VCaP (cell line): ENCODE data around the gene CCDC122.

Experiments used
- H3K27ac ChIP-seq: fragments of 450-650 bp; 2 replicates; pipeline ENCODE4 v1.5.1; 2017
- TF ChIP-seq, protein P1 (sequence below): fragments of 450-650 bp; conservative IDR thresholded peaks from 2 replicates; pipeline ENCODE4 v1.5.1; 2017; ENCODE audit warnings: mild to moderate bottlenecking, moderate library complexity

The CCDC122 gene

DNA sequence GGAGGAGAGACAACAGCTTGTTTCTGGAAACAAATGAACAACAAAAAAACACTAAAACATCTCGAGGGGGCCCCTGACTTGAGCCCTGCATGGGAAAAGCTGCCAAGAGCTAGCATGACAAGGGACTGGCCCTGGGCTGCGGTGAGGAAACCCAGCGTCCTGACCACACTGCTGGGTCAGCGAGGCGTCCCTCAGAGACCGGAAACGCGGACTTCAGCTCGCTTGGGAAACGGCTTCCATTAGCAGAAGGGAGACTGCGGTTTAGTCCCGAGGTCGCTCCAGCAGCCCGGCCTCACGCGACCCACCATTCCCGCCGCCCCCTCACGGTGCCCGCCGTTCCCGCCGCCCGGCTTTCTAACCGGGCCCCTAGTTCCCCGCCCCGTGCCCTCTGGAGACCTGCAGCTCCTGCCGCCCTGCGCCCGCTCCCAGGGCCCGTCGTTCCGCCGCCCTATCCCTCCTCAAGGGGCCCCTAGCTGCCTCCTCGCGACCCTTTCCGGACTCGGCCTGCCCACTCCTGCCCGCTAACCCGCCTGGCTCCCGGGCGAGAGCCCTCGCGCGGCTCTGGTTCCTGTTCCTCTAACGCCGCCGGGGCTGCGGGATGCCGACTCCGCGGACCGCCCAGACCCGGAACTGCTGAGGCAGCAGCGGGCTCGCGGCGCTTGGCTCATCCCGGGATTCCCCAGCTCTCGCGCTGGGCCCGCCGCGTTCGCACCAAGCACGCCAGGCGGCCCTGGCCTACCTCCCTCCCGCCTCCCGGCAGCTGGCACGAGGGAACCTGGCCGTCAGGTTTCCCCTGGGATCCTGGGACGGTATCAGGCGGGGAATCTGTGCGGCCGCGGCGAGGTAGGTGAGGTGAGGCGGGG, at the start of gene CCDC122:
Gene CCDC122, minus strand, starts transcription at position 849 of the 863 bp plus-strand sequence. CDS start 10,364 bp downstream, outside the sequence.
- TF ChIP-seq, protein P1, sequence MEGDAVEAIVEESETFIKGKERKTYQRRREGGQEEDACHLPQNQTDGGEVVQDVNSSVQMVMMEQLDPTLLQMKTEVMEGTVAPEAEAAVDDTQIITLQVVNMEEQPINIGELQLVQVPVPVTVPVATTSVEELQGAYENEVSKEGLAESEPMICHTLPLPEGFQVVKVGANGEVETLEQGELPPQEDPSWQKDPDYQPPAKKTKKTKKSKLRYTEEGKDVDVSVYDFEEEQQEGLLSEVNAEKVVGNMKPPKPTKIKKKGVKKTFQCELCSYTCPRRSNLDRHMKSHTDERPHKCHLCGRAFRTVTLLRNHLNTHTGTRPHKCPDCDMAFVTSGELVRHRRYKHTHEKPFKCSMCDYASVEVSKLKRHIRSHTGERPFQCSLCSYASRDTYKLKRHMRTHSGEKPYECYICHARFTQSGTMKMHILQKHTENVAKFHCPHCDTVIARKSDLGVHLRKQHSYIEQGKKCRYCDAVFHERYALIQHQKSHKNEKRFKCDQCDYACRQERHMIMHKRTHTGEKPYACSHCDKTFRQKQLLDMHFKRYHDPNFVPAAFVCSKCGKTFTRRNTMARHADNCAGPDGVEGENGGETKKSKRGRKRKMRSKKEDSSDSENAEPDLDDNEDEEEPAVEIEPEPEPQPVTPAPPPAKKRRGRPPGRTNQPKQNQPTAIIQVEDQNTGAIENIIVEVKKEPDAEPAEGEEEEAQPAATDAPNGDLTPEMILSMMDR = no peak
- peak within 1 kb of the TSS; percentile 90 for H3K27ac ChIP-seq

- TF ChIP-seq, protein P1 = no peak
- no peak overlapping the region for H3K27ac ChIP-seq
Observed at GRCh38 chr13:43924549-43925245, 45.2 kb upstream of the CCDC122 start.

DNA sequence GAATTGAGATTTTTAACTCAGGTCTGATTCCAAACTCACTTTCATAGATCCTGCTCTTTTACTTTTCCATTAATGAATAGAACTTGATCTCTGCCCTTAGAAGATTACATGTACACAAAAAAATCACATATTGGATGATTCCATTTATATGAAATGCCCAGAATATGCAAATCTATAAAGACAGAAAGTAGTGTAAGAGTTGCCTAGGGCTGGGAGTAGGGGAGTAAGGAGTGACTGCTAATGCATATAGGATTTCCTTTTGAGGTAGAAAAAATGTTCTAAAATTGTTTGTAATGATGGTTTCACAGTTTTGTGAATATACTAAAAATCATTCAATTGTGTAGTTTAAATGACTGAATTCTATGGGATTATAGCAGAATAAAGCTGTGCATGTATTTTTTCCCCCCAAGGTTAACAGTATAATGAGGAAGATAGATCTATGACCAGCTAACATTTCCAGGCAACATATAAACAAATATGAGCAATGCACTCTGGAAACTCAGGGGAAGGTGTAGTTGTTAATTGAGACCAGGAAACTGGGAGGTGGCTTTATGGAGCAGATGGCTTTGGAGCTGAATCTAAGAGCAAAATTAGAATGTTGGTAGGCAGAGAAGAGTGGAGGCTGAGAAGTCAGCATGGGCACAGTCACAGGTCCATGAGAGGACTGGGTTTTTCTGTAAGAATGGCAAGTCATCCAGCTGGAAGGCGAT, 41.6 kb upstream of the CCDC122 start:
- TF ChIP-seq, protein P1 = no peak
- H3K27ac ChIP-seq = no peak overlapping the region

GRCh38 chr13:43918636-43919035, 39.1 kb upstream of the CCDC122 start:
- no peak overlapping the region for H3K27ac ChIP-seq
- TF ChIP-seq, protein P1 = no peak

DNA sequence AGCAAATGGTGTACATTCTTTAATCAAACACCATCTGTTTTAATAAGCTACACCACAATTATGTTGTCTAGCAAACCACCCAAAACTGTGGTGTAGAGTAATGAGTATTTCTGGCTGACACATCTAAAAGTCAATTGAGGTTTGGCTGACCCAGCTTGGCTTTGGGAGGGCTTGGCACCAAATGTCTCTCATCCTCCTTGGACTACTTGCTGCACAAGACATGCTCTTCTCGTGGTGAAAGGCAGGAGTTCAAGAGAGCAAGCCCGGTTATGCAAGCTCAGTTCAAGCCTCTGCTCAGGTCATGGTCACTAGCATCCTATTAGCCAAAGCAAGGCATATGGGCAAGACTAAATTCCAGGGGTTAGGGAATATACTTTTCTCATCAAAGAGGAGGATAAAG, 37.3 kb upstream of the CCDC122 start:
- TF ChIP-seq, protein P1 = no peak
- no peak overlapping the region for H3K27ac ChIP-seq

GRCh38 chr13:43915451-43915850, 35.9 kb upstream of the CCDC122 start:
- H3K27ac ChIP-seq = no peak overlapping the region
- TF ChIP-seq, protein P1 = no peak

GRCh38 chr13:43911871-43912270, 32.3 kb upstream of the CCDC122 start:
- H3K27ac ChIP-seq = no peak overlapping the region
- TF ChIP-seq, protein P1 = no peak
